Transverse colon (tissue), 4 donors: Measurements from ENCODE around the gene IQSEC3. TPM values are rescaled to one million over a fixed set of nuclear protein-coding genes. Genes with fewer than 3 reads are reported as not detected.

Experiments used
- DNase-seq: peaks from one replicate; pipeline ENCODE4 v3.0.0-alpha.2; 2019
- H3K27ac ChIP-seq, 4 donors: fragments of 200-600 bp; sonication (generic); 2 replicates each; pipeline ENCODE4 v1.5.1; 2016 to 2018; ENCODE audit warnings: inconsistent platforms in 4 of 4
- H3K27me3 ChIP-seq: fragments of 200-600 bp; sonication (generic); 2 replicates; pipeline ENCODE4 v1.5.1; 2017; ENCODE audit warnings: inconsistent platforms
- H3K36me3 ChIP-seq, 4 donors: fragments of 200-600 bp; sonication (generic); 2 replicates each; pipeline ENCODE4 v1.5.1; 2017 to 2019; ENCODE audit warnings: inconsistent platforms in 4 of 4
- H3K4me1 ChIP-seq, 4 donors: fragments of 200-600 bp; sonication (generic); 2 replicates each; pipeline ENCODE4 v1.5.1; 2017 to 2020; ENCODE audit warnings: inconsistent platforms in 4 of 4
- H3K4me3 ChIP-seq, 4 donors: fragments of 200-600 bp; sonication (generic); 1 replicate in 1 of 4; 2 replicates in 3 of 4; pipeline versions ENCODE4 v1.5.1 to v1.6.1; 2017 to 2019; ENCODE audit warnings: inconsistent platforms in 4 of 4
- H3K9me3 ChIP-seq, 2 donors: fragments of 200-600 bp; sonication (generic); 2 replicates each; pipeline ENCODE4 v1.5.1; 2017 to 2019; ENCODE audit warnings: inconsistent platforms in 2 of 2
- CTCF ChIP-seq, 5 experiments: fragments of 200-600 bp in 3 of 5; fragments of 450-650 bp in 2 of 5; sonication (generic) in 3 of 5; IDR thresholded peaks; 1 replicate in 2 of 5; 2 replicates in 3 of 5; pipeline ENCODE4 v1.5.1; 2016 to 2017; ENCODE audit warnings: antibody characterized with exemption in 5 of 5, inconsistent platforms in 3 of 5, mild to moderate bottlenecking in 2 of 5, moderate library complexity in 1 of 5
- EP300 ChIP-seq: sonication (generic); formaldehyde crosslinking; IDR thresholded peaks from one replicate; pipeline ENCODE4 v1.6.1; 2017; ENCODE audit warnings: antibody characterized with exemption, low read depth
- POLR2A ChIP-seq: fragments of 450-650 bp; IDR thresholded peaks from one replicate; pipeline ENCODE4 v1.6.1; 2016; ENCODE audit warnings: antibody characterized with exemption, mild to moderate bottlenecking, moderate library complexity
- POLR2AphosphoS5 ChIP-seq, 3 donors: sonication (generic); formaldehyde crosslinking; IDR thresholded peaks; one replicate each; pipeline ENCODE4 v1.6.1; 2016; ENCODE audit warnings: antibody characterized with exemption in 3 of 3
- WGBS, 2 donors: methylation state at CpG; one replicate each; pipeline ENCODE4 v1.1.5; 2018; ENCODE audit warnings: low coverage in 1 of 2; 5-methylcytosine and 5-hydroxymethylcytosine counted together
- in situ Hi-C, 4 donors: fragments of 200-750 bp; cut with MboI; loops; one replicate each; pipeline versions ENCODE4 v1.15.0 to v1.15.1; 2017; ENCODE audit warnings: low sequenced_read_pairs in 3 of 4, low pct_ligation_motif_present in 1 of 4, low pct_unique_long_range_greater_than_20kb in 1 of 4
- intact Hi-C: fragments of 100-400 bp; cut with DNase I; formaldehyde crosslinking; loops from one replicate; pipeline ENCODE4 v1.15.1; 2023; ENCODE audit warnings: low total_unique reads
- total RNA-seq, 4 donors: library from RNA; depleted of rRNA; stranded (reverse); fragments of >200 nt; gene quantifications; one replicate each; pipeline ENCODE4 v1.1.0, GENCODE V29; 2016

IQSEC3 gene
- total RNA-seq, 4 donors from 2014 or later: 0.16 to 35.4 (median 0.27) TPM; not detected in 1

- no peaks in the 10 kb centered on the region for H3K27me3 ChIP-seq
- no peaks in the 10 kb centered on the region for H3K36me3 ChIP-seq
- no peaks in the 10 kb centered on the region for H3K4me1 ChIP-seq
- H3K9me3 ChIP-seq: no peaks in the 10 kb centered on the region
- in situ Hi-C loops (no loop called here), intact Hi-C loops (no loop called here)
- 91 to 93% methylated on average over 3 to 15 of the region's 15 CpGs for WGBS, 2 donors
- no peak for TF ChIP-seq POLR2AphosphoS5 (IDR thresholded peaks at IDR 0.05)
- TF ChIP-seq CTCF (IDR thresholded peaks at IDR 0.05): no peak
- TF ChIP-seq POLR2A: no peak
- no peak for TF ChIP-seq EP300
- DNase-seq: no peak
- no peak overlapping the region for H3K4me3 ChIP-seq
- H3K27ac ChIP-seq: no peak overlapping the region
Measured at GRCh38 chr12:165862-166368, 99.3 kb downstream of the IQSEC3 start.

- H3K36me3 ChIP-seq: no peaks in the 10 kb centered on the region
- no peak overlapping the region for H3K4me3 ChIP-seq
- DNase-seq: no peak
- intact Hi-C loops (no loop called here), in situ Hi-C loops (no loop called here)
- H3K9me3 ChIP-seq: no peaks in the 10 kb centered on the region
- peaks cover 0 to 2% (median under 1%) of the 10 kb centered on the region in 4 donors for H3K4me1 ChIP-seq
- whole genome bisulfite sequencing, 2 donors: 84 to 87% methylated on average over 8 to 11 of the region's 11 CpGs
- H3K27ac ChIP-seq: no peak overlapping the region
- no peaks in the 10 kb centered on the region for H3K27me3 ChIP-seq
- TF ChIP-seq POLR2A: no peak
Measured at GRCh38 chr12:166425-167075, 100.0 kb downstream of the IQSEC3 start.

- intact Hi-C loops (no loop called here), in situ Hi-C loops (no loop called here)
- Histone ChIP-seq H3K27ac (no peak overlapping the region), H3K4me1 (peaks cover 0 to 16% (median 12%) of the 10 kb centered on the region in 4 donors), H3K36me3 (no peaks in the 10 kb centered on the region), H3K9me3 (no peaks in the 10 kb centered on the region), H3K27me3 (no peaks in the 10 kb centered on the region), H3K4me3 (no peak overlapping the region)
- TF ChIP-seq EP300 (no peak), POLR2AphosphoS5 (IDR thresholded peaks at IDR 0.05) (no peak), POLR2A (no peak), CTCF (IDR thresholded peaks at IDR 0.05) (no peak)
- WGBS, 2 donors: 77 to 87% methylated on average over 5 to 12 of the region's 12 CpGs
- DNase-seq: no peak
Measured at GRCh38 chr12:167959-168600, 101.5 kb downstream of the IQSEC3 start.

GRCh38 chr12:168763-169525, 102.4 kb downstream of the IQSEC3 start:
- no peaks in the 10 kb centered on the region for H3K27me3 ChIP-seq
- H3K27ac ChIP-seq: no peak overlapping the region
- WGBS, 2 donors: 64 to 80% methylated on average over 1 to 22 of the region's 22 CpGs
- DNase-seq: no peak
- no peaks in the 10 kb centered on the region for H3K36me3 ChIP-seq
- intact Hi-C loops (no loop called here), in situ Hi-C loops (no loop called here)
- peaks cover 0 to 22% (median 17%) of the 10 kb centered on the region in 4 donors for H3K4me1 ChIP-seq
- no peak for TF ChIP-seq POLR2A
- TF ChIP-seq EP300: no peak
- TF ChIP-seq CTCF (IDR thresholded peaks at IDR 0.05): no peak
- TF ChIP-seq POLR2AphosphoS5 (IDR thresholded peaks at IDR 0.05): no peak
- no peaks in the 10 kb centered on the region for H3K9me3 ChIP-seq
- no peak overlapping the region for H3K4me3 ChIP-seq
